GM18499 (cell line): ENCODE measurements around the gene TMEM123.
"Not testable (repeated sequence)": the region's sequence is repeated elsewhere in the genome, so short reads cannot be mapped to it uniquely, and the experiment has no call there.

Source experiments
- ATAC-seq: cut with Tn5 transposase; IDR thresholded peaks from one replicate; pipeline ENCODE4 v1.9.1; 2021; ENCODE audit warnings: moderate number of reproducible peaks; ENCODE audit not compliant: insufficient read depth, unreplicated experiment

Gene TMEM123

GRCh38 chr11:102375720-102376399 is 76.7 kb downstream of the TMEM123 start:
- ATAC-seq, result no peak

- not testable (repeated sequence) for ATAC-seq
Observed at GRCh38 chr11:102374633-102375424, 77.7 kb downstream of the TMEM123 start.

GRCh38 chr11:102368472-102368871 is 84.1 kb downstream of the TMEM123 start:
- ATAC-seq, result peak; percentile 100

- no peak for ATAC-seq
Observed at GRCh38 chr11:102367364-102367763, 85.2 kb downstream of the TMEM123 start.

- ATAC-seq, result no peak
Observed at GRCh38 chr11:102364991-102365390, 87.6 kb downstream of the TMEM123 start.

- no peak for ATAC-seq
Observed at GRCh38 chr11:102361086-102362031, 91.2 kb downstream of the TMEM123 start.

- ATAC-seq, result no peak
Observed at GRCh38 chr11:102360681-102361080, 91.9 kb downstream of the TMEM123 start.

GRCh38 chr11:102359372-102359771 is 93.2 kb downstream of the TMEM123 start:
- ATAC-seq, result no peak

GRCh38 chr11:102357116-102357515 is 95.4 kb downstream of the TMEM123 start:
- no peak for ATAC-seq

GRCh38 chr11:102347462-102348370 is 104.8 kb downstream of the TMEM123 start:
- peak; percentile 11 for ATAC-seq

- ATAC-seq, result peak; percentile 56
Observed at GRCh38 chr11:102346748-102347461, 105.7 kb downstream of the TMEM123 start, which contains the start of gene BIRC2. Gene BIRC2 (plus strand): TSS chr11:102347214. CDS start chr11:102349855, 2,641 bp downstream.

GRCh38 chr11:102346456-102346747 is 106.2 kb downstream of the TMEM123 start:
- no peak for ATAC-seq
